Fibroblast of mammary gland (primary cell): ENCODE data around the gene FANCE.
"Not testable (repeated sequence)": the region's sequence is repeated elsewhere in the genome, so short reads cannot be mapped to it uniquely, and the experiment has no call there.

ENCODE experiments used
- DNase-seq: peaks from one replicate; pipeline ENCODE4 v3.0.0-alpha.2; 2010; ENCODE audit warnings: low read depth
- H3K4me3 ChIP-seq: 2 replicates; pipeline ENCODE4 v1.5.1; 2011; ENCODE audit warnings: low read depth, mild to moderate bottlenecking, low read length, moderate library complexity; ENCODE audit not compliant: control insufficient read depth
- TF ChIP-seq, protein P1 (sequence below): conservative IDR thresholded peaks from 2 replicates; pipeline ENCODE4 v1.5.1; 2011; ENCODE audit warnings: low read depth, low read length, inconsistent platforms; ENCODE audit not compliant: control insufficient read depth, insufficient read depth

FANCE gene

DNA sequence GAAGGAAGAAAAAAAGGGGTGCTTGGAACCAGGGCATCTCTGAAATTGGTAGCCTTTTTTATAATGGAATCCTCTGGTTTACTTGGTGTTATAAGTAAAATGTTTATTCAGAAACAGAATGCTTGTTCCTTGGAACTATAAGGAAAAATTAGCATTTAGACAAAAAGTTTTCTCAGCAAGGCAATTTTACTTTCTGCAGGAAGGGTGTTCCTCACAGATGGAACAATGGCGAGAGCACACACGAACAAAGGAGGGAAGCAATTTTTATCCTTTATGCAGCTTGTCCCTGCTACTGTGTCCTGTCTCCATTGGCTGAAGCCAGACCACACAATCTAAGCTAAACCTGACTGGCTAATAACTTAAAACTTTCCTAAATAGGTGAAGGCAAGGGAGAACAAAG lies 22.7 kb upstream of the FANCE start:
- TF ChIP-seq, protein P1, sequence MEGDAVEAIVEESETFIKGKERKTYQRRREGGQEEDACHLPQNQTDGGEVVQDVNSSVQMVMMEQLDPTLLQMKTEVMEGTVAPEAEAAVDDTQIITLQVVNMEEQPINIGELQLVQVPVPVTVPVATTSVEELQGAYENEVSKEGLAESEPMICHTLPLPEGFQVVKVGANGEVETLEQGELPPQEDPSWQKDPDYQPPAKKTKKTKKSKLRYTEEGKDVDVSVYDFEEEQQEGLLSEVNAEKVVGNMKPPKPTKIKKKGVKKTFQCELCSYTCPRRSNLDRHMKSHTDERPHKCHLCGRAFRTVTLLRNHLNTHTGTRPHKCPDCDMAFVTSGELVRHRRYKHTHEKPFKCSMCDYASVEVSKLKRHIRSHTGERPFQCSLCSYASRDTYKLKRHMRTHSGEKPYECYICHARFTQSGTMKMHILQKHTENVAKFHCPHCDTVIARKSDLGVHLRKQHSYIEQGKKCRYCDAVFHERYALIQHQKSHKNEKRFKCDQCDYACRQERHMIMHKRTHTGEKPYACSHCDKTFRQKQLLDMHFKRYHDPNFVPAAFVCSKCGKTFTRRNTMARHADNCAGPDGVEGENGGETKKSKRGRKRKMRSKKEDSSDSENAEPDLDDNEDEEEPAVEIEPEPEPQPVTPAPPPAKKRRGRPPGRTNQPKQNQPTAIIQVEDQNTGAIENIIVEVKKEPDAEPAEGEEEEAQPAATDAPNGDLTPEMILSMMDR, result no peak

DNA sequence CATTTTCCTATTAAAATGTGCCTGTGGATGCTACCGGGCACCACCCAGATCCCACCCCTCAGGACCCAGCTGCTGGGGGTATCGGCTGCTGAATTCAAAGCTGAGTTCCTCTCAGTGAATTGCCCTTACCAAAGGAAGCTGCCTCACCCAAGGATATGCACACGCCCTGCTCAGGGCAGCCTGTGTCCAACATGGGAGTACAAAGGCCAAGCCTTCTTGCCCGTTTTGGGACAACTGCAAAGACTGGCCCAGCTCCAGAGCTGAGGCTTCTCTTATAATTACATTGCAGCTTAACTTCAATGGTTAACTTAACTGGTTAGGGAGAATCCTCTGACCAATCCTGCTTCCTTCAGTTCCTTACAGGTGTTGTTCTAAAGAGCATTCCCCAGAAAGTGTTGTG lies 19.8 kb upstream of the FANCE start:
- no peak for DNase-seq
- TF ChIP-seq, protein P1, result no peak
- no peak overlapping the region for H3K4me3 ChIP-seq

More for the DNA sequence above, 22.7 kb upstream of the FANCE start:
- DNase-seq, result no peak
- H3K4me3 ChIP-seq, result no peak overlapping the region

DNA sequence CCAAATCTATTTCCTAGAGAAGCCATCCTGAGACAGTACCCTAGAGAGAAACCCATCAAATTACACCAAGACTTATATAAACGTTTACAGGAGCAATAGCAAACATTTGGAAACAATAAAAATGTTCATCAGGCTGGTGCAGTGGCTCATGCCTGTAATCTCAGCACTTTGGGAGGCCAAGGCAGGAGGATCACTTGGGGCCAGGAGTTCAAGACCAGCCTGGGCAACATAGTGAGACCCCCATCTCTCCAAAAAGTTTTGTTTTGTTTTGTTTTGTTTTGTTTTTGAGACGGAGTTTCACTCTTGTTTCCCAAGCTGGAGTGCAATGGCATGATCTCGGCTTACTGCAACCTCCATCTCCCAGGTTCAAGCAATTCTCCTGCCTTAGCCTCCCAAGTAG lies 19.4 kb upstream of the FANCE start:
- not testable (repeated sequence) for DNase-seq, H3K4me3 ChIP-seq

DNA sequence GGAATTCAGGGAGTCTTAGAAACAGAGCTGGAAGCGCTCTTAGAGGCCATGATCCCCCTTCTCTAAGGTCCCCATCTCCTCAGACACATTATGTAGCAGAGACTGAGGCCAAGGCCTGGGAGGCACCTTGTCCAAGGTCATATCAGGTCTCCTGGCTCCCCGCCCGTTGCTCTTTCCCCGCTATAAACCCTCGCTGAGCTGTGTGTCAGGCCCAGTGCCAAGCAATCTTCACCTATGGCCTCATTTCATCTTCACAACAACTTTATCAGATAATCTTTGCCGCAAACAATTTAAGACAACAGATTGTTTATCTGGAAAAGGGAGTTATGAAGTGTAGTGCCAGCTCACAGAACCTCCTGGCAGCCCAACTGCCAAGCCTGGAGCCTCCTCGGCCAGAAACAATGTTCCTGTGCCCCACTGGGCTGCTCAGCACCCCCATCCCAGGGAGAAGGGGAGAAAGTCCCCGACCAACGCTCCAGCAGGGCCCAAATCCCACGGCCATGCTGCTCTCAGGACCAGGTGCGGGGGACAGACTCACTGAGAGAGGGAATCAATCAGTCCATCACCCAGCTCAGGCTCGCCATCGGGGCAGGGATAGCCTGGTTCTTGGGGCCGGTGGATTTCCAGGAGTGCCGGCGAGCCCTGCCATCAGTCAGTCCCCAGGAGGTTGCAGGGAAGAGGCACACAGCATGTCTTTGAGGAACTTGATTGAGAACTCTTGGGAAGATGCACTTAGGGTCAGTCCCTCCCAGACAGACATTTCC lies 16.9 kb upstream of the FANCE start:
- H3K4me3 ChIP-seq, result no peak overlapping the region
- DNase-seq, result no peak
- TF ChIP-seq, protein P1, result no peak

DNA sequence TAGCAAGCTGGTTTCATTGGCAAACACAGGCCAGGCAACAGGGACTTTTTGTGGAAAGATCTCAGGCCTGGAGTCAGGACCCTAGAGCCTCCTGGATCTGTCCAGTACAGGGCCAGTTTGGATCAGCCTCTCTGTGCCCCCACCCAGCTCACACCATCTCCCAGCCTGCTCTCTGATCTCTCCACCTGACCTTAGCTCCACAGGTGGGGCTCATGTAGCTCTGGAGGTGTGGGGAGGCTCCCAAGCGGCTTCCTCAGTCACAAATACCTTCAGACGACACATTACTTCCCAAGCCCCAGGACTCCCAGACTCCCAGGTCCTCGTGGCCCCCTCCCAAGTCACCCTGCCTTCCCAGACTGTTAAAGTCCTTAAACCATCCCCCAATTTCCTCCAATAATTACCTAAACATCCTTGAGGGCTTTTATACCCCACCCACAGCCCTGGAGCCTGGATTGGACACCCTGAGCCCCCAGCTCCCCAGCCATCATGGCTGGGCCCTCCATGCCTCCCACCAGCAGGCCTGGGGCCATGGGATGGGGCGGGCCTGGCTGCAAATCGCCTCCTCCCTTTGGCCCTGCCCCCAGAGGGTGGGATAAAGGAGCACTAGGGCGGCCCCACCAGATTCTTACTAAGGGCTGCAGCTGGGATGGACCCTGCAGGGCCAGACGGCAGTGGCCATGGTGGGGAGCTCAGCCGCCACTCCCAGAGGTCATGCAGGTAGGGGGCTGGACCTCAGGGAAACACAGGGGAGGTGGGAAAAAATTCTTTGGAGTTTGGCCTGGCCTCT lies 15.9 kb upstream of the FANCE start:
- H3K4me3 ChIP-seq, result no peak overlapping the region
- no peak for DNase-seq
- TF ChIP-seq, protein P1, result no peak

DNA sequence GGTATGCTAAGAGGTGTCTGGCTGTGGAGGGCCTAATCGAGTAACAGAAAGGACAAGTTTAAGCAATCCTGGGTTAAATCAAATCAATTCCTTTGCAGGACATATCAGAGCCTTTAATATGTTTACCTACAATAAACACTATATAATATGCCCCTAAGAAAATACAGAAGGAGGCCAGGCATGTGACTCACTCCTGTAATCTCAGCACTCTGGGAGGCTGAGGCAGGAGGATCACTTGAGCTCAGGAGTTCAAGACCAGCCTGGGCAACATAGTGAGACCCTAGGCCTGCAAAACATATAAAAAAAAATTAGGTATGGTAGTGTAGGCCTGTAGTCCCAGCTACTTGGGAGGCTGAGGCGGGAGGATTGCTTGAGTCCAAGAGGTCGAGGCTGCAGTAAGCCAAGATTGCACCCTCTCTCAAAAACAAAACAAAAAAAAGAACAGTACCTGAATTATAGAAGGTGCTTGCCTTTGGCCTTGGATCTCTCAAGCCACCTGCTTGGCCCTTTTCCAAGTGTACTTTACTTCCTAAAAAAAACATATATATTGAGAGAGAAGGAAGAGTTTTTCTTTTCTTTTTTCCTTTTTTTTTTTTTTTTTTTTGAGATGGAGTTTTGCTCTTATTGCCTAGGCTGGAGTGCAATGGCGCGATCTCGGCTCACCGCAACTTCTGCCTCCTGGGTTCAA lies 13.6 kb upstream of the FANCE start:
- not testable (repeated sequence) for DNase-seq

DNA sequence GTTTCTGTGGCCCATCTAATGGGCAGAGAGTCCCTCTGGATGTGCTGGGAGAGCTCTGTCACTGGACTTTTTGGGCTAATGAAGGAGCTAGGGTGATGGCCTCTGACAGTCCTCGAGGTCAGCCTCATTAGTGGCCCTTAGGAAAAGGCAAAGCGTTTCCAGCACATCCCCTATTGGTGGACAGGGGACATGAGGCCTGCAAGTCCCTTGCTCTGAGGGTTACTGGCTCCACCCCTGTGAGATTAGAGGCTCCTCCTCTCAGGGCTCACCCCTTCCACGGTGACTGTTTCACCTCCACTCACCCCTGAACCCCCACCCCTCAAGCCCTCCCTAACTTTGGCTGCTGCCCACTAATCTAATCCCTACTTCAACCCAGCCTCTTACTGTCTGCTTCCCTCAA lies 12.8 kb upstream of the FANCE start:
- no peak for DNase-seq
- TF ChIP-seq, protein P1, result no peak

More for the DNA sequence above, 13.6 kb upstream of the FANCE start:
- H3K4me3 ChIP-seq, result not testable (repeated sequence)

More for the DNA sequence above, 12.8 kb upstream of the FANCE start:
- no peak overlapping the region for H3K4me3 ChIP-seq
